Mesodermal cell (in vitro differentiated cells): ENCODE results near the gene RNPEP.
"Not testable (repeated sequence)": the region's sequence is repeated elsewhere in the genome, so short reads cannot be mapped to it uniquely, and the experiment has no call there.

Experiments used
- H3K27ac ChIP-seq: 2 replicates; pipeline ENCODE4 v1.7.0; 2013; ENCODE audit warnings: mild to moderate bottlenecking, low read depth, low read length, moderate library complexity; ENCODE audit not compliant: severe bottlenecking
- H3K36me3 ChIP-seq: 2 replicates; pipeline ENCODE4 v1.7.1; 2013; ENCODE audit warnings: mild to moderate bottlenecking, low read length, moderate library complexity; ENCODE audit not compliant: control insufficient read depth, insufficient read depth
- H3K4me1 ChIP-seq: one replicate; pipeline ENCODE4 v1.7.1; 2013; ENCODE audit warnings: mild to moderate bottlenecking, low read length; ENCODE audit not compliant: insufficient read depth, control insufficient read depth, poor library complexity, severe bottlenecking
- H3K4me3 ChIP-seq: 2 replicates; pipeline ENCODE4 v1.7.0; 2013; ENCODE audit warnings: low read length, control low read depth, mild to moderate bottlenecking; ENCODE audit not compliant: insufficient read depth, poor library complexity, severe bottlenecking; ENCODE audit errors: extremely low read depth
- H3K9me3 ChIP-seq: 2 replicates; pipeline ENCODE4 v1.7.1; 2013; ENCODE audit warnings: mild to moderate bottlenecking, low read length, moderate library complexity; ENCODE audit not compliant: control insufficient read depth
- WGBS, 2 experiments: methylation state at CpG; one replicate each; pipeline ENCODE4 v1.1.5; 2013; ENCODE audit warnings: missing lambda C conversion rate in 2 of 2; ENCODE audit not compliant: insufficient coverage in 2 of 2; 5-methylcytosine and 5-hydroxymethylcytosine counted together

RNPEP gene

GRCh38 chr1:202018468-202019234 is 36.2 kb downstream of the RNPEP start:
- H3K27ac ChIP-seq: no peak overlapping the region
- peaks cover 9% of the 10 kb centered on the region for H3K4me1 ChIP-seq
- WGBS, 2 experiments: 72 to 89% methylated on average over 10 to 17 of the region's 19 CpGs

GRCh38 chr1:202019235-202019558 is 36.7 kb downstream of the RNPEP start:
- H3K36me3 ChIP-seq, H3K4me3 ChIP-seq, H3K4me1 ChIP-seq, H3K9me3 ChIP-seq, H3K27ac ChIP-seq: not testable (repeated sequence)
- WGBS, 2 experiments: 83% methylated on average over 3 to 4 of the region's 8 CpGs

More at GRCh38 chr1:202018468-202019234, 36.2 kb downstream of the RNPEP start:
- Histone ChIP-seq H3K9me3 (no peaks in the 10 kb centered on the region), H3K36me3 (no peaks in the 10 kb centered on the region), H3K4me3 (no peak overlapping the region)

GRCh38 chr1:202023001-202023433 is 40.6 kb downstream of the RNPEP start:
- Histone ChIP-seq H3K9me3 (no peaks in the 10 kb centered on the region), H3K4me1 (peaks cover 9% of the 10 kb centered on the region), H3K27ac (no peak overlapping the region), H3K36me3 (no peaks in the 10 kb centered on the region), H3K4me3 (no peak overlapping the region)
- WGBS, 2 experiments: 72 to 84% methylated on average over 6 of the region's 6 CpGs

- no peaks in the 10 kb centered on the region for H3K9me3 ChIP-seq
- H3K36me3 ChIP-seq: no peaks in the 10 kb centered on the region
- H3K4me1 ChIP-seq: no peaks in the 10 kb centered on the region
- 92 to 93% methylated on average over 4 of the region's 5 CpGs for WGBS, 2 experiments
- H3K27ac ChIP-seq: no peak overlapping the region
- H3K4me3 ChIP-seq: no peak overlapping the region
Observed at GRCh38 chr1:202029171-202029665, 46.8 kb downstream of the RNPEP start.

- 91 to 97% methylated on average over 2 of the region's 2 CpGs for WGBS, 2 experiments
- H3K4me3 ChIP-seq: no peak overlapping the region
- H3K9me3 ChIP-seq: no peaks in the 10 kb centered on the region
- H3K36me3 ChIP-seq: no peaks in the 10 kb centered on the region
- no peaks in the 10 kb centered on the region for H3K4me1 ChIP-seq
- no peak overlapping the region for H3K27ac ChIP-seq
Observed at GRCh38 chr1:202029727-202030126, 47.3 kb downstream of the RNPEP start.

- Histone ChIP-seq H3K27ac (no peak overlapping the region), H3K4me3 (no peak overlapping the region), H3K4me1 (no peaks in the 10 kb centered on the region), H3K9me3 (no peaks in the 10 kb centered on the region), H3K36me3 (no peaks in the 10 kb centered on the region)
- 69 to 80% methylated on average over 1 of the region's 4 CpGs for WGBS, 2 experiments
Observed at GRCh38 chr1:202031796-202032195, 49.3 kb downstream of the RNPEP start.

GRCh38 chr1:202034149-202034682 is 51.8 kb downstream of the RNPEP start:
- no peaks in the 10 kb centered on the region for H3K36me3 ChIP-seq
- WGBS, 2 experiments: 84 to 93% methylated on average over 6 of the region's 7 CpGs
- H3K27ac ChIP-seq: no peak overlapping the region
- no peaks in the 10 kb centered on the region for H3K4me1 ChIP-seq
- H3K4me3 ChIP-seq: no peak overlapping the region
- no peaks in the 10 kb centered on the region for H3K9me3 ChIP-seq

- H3K4me1 ChIP-seq: no peaks in the 10 kb centered on the region
- 60 to 77% methylated on average over 6 to 8 of the region's 20 CpGs for WGBS, 2 experiments
- H3K4me3 ChIP-seq: no peak overlapping the region
- H3K9me3 ChIP-seq: no peaks in the 10 kb centered on the region
- H3K36me3 ChIP-seq: no peaks in the 10 kb centered on the region
- no peak overlapping the region for H3K27ac ChIP-seq
Observed at GRCh38 chr1:202034683-202035462, 52.4 kb downstream of the RNPEP start.

GRCh38 chr1:202036595-202037387 is 54.3 kb downstream of the RNPEP start:
- no peaks in the 10 kb centered on the region for H3K9me3 ChIP-seq
- no peaks in the 10 kb centered on the region for H3K36me3 ChIP-seq
- WGBS, 2 experiments: 87 to 88% methylated on average over 5 to 6 of the region's 9 CpGs
- H3K4me3 ChIP-seq: no peak overlapping the region
- no peaks in the 10 kb centered on the region for H3K4me1 ChIP-seq
- no peak overlapping the region for H3K27ac ChIP-seq

GRCh38 chr1:202037706-202038296 is 55.4 kb downstream of the RNPEP start:
- no peak overlapping the region for H3K4me3 ChIP-seq
- no peaks in the 10 kb centered on the region for H3K36me3 ChIP-seq
- no peaks in the 10 kb centered on the region for H3K4me1 ChIP-seq
- 97 to 98% methylated on average over 3 to 4 of the region's 4 CpGs for WGBS, 2 experiments
- H3K27ac ChIP-seq: no peak overlapping the region
- no peaks in the 10 kb centered on the region for H3K9me3 ChIP-seq
